ENCODE measurements around the gene USP43.

The USP43 gene

DNA sequence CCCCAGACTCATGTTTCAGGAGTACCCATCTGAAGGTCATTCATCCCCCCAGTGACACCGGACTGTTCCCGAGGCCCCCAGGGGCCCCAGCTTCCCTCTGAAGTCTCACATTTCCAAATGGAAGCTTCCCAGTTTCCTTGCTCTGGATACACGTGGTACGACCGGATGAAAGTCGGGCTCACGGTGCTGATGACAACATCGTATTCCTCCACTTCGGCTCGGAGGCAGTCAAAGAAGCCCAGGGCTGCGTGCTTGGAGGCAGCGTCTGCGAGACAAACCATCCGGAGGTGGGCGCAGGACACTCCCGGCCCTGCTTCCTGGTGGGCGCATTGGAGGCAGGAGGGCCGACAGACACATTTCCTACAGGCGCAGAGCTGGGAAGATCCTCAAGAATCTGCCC, 127.3 kb downstream of the USP43 start:
- TF ChIP-seq MYC (IDR thresholded peaks at IDR 0.05; ENCODE audit: low read depth, low read length), result no peak
- TF ChIP-seq, protein P1, sequence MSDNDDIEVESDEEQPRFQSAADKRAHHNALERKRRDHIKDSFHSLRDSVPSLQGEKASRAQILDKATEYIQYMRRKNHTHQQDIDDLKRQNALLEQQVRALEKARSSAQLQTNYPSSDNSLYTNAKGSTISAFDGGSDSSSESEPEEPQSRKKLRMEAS (IDR thresholded peaks at IDR 0.05; ENCODE audit: low read depth, low read length), result no peak
- TF ChIP-seq POLR2A (IDR thresholded peaks at IDR 0.05; ENCODE audit: extremely low read depth, insufficient read length), result no peak
- TF ChIP-seq, protein P2, sequence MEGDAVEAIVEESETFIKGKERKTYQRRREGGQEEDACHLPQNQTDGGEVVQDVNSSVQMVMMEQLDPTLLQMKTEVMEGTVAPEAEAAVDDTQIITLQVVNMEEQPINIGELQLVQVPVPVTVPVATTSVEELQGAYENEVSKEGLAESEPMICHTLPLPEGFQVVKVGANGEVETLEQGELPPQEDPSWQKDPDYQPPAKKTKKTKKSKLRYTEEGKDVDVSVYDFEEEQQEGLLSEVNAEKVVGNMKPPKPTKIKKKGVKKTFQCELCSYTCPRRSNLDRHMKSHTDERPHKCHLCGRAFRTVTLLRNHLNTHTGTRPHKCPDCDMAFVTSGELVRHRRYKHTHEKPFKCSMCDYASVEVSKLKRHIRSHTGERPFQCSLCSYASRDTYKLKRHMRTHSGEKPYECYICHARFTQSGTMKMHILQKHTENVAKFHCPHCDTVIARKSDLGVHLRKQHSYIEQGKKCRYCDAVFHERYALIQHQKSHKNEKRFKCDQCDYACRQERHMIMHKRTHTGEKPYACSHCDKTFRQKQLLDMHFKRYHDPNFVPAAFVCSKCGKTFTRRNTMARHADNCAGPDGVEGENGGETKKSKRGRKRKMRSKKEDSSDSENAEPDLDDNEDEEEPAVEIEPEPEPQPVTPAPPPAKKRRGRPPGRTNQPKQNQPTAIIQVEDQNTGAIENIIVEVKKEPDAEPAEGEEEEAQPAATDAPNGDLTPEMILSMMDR (IDR thresholded peaks at IDR 0.05; ENCODE audit: low read depth, low read length), result no peak
- H3K4me3 ChIP-seq (ENCODE audit: low read depth, low read length), result no peak overlapping the region

DNA sequence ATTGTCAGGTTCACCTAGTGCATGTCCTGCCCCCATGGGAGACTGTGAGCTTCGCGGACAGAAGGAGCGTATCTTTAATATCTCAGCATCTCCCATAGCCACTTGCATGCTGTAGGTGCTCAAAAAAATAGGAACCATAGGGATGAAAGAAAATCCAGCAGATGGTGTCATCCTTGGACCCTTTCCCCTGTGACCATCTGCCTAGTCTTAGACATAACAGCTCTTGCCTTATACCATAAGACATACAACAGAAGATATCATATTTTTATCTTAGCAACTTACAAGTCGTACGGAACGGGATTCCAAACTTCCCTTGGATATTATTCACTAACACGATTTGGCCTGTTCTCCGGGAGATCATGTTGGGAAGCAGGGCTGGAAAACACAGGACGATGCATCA, 131.6 kb downstream of the USP43 start:
- TF ChIP-seq, protein P1 (IDR thresholded peaks at IDR 0.05; ENCODE audit: low read depth, low read length), result no peak
- TF ChIP-seq, protein P2 (IDR thresholded peaks at IDR 0.05; ENCODE audit: low read depth, low read length), result no peak
- TF ChIP-seq POLR2A (IDR thresholded peaks at IDR 0.05; ENCODE audit: extremely low read depth, insufficient read length) (no peak), MYC (IDR thresholded peaks at IDR 0.05; ENCODE audit: low read depth, low read length) (no peak)
- no peak overlapping the region for H3K4me3 ChIP-seq (ENCODE audit: low read depth, low read length)
- no peak for DNase-seq (ENCODE audit: low read depth)

More for the DNA sequence above, 127.3 kb downstream of the USP43 start:
- no peak for DNase-seq (ENCODE audit: low read depth)
